ENCODE measurements around the gene ASPDH. TPM values are rescaled to one million over a fixed set of nuclear protein-coding genes. Genes with fewer than 3 reads are reported as not detected.

Gene ASPDH
- total RNA-seq, 1 experiment from 2014 or later: not detected

GRCh38 chr19:50467566-50467965 lies 46.1 kb downstream of the ASPDH start:
- no peak overlapping the region for H3K4me3 Mint-ChIP-seq (ENCODE audit: unreplicated experiment)
- H3K36me3 Mint-ChIP-seq (ENCODE audit: insufficient read depth, unreplicated experiment): no peaks in the 10 kb centered on the region
- TF ChIP-seq CTCF (IDR thresholded peaks at IDR 0.05; ENCODE audit: unreplicated experiment): no peak
- H3K4me1 Mint-ChIP-seq (ENCODE audit: insufficient read depth, unreplicated experiment): no peaks in the 10 kb centered on the region
- ChIA-PET POLR2A (interaction anchor here (1.3 kb wide), 1 partner anchor 84 kb away, joined by 3 read pairs; the partner anchor contains the start of gene POLD1), CTCF (no interaction called here)
- BruUV-seq (replicated peaks): no TSS peak
- no peak for DNase-seq (ENCODE audit: unreplicated experiment)
- H3K27ac Mint-ChIP-seq (ENCODE audit: low read depth, unreplicated experiment): no peak overlapping the region
- H3K9me3 Mint-ChIP-seq (ENCODE audit: unreplicated experiment): no peaks in the 10 kb centered on the region
- H3K27me3 Mint-ChIP-seq (ENCODE audit: insufficient read depth, unreplicated experiment): no peaks in the 10 kb centered on the region
- intact Hi-C loops (cut with micrococcal nuclease): no loop called here

- no peak for DNase-seq (ENCODE audit: unreplicated experiment)
- Mint-ChIP-seq H3K36me3 (ENCODE audit: insufficient read depth, unreplicated experiment) (no peaks in the 10 kb centered on the region), H3K27me3 (ENCODE audit: insufficient read depth, unreplicated experiment) (no peaks in the 10 kb centered on the region), H3K9me3 (ENCODE audit: unreplicated experiment) (no peaks in the 10 kb centered on the region), H3K4me1 (ENCODE audit: insufficient read depth, unreplicated experiment) (no peaks in the 10 kb centered on the region), H3K4me3 (ENCODE audit: unreplicated experiment) (no peak overlapping the region), H3K27ac (ENCODE audit: low read depth, unreplicated experiment) (no peak overlapping the region)
- BruUV-seq (replicated peaks): no TSS peak
- ChIA-PET POLR2A (interaction anchor here (1.3 kb wide), 1 partner anchor 83 kb away, joined by 3 read pairs; the partner anchor contains the start of gene POLD1), CTCF (interaction anchor here (0.6 to 1.8 kb wide), 5 partner anchors 63 to 518 kb away, joined by 3 to 6 read pairs (median 3); no protein-coding TSS in a partner anchor)
- no peak for TF ChIP-seq CTCF (IDR thresholded peaks at IDR 0.05; ENCODE audit: unreplicated experiment)
- intact Hi-C loops (cut with micrococcal nuclease): no loop called here
Measured at GRCh38 chr19:50466706-50467039, 47.0 kb downstream of the ASPDH start.

GRCh38 chr19:50465986-50466705 lies 47.6 kb downstream of the ASPDH start:
- ChIA-PET POLR2A (interaction anchor here (1.3 kb wide), 1 partner anchor 82 kb away, joined by 3 read pairs; the partner anchor contains the start of gene POLD1), CTCF (interaction anchor here (0.6 to 1.8 kb wide), 6 partner anchors 50 to 456 kb away, joined by 3 to 6 read pairs (median 3); no protein-coding TSS in a partner anchor)
- H3K9me3 Mint-ChIP-seq (ENCODE audit: unreplicated experiment): no peaks in the 10 kb centered on the region
- DNase-seq (ENCODE audit: unreplicated experiment): no peak
- no peak overlapping the region for H3K27ac Mint-ChIP-seq (ENCODE audit: low read depth, unreplicated experiment)
- no peaks in the 10 kb centered on the region for H3K4me1 Mint-ChIP-seq (ENCODE audit: insufficient read depth, unreplicated experiment)
- H3K4me3 Mint-ChIP-seq (ENCODE audit: unreplicated experiment): no peak overlapping the region
- no peak for TF ChIP-seq CTCF (IDR thresholded peaks at IDR 0.05; ENCODE audit: unreplicated experiment)
- no TSS peak for BruUV-seq (replicated peaks)
- intact Hi-C loops (cut with micrococcal nuclease): no loop called here
- no peaks in the 10 kb centered on the region for H3K36me3 Mint-ChIP-seq (ENCODE audit: insufficient read depth, unreplicated experiment)
- no peaks in the 10 kb centered on the region for H3K27me3 Mint-ChIP-seq (ENCODE audit: insufficient read depth, unreplicated experiment)

GRCh38 chr19:50465000-50465399 lies 48.7 kb downstream of the ASPDH start:
- intact Hi-C loops (cut with micrococcal nuclease): no loop called here
- no peaks in the 10 kb centered on the region for H3K9me3 Mint-ChIP-seq (ENCODE audit: unreplicated experiment)
- no peak overlapping the region for H3K27ac Mint-ChIP-seq (ENCODE audit: low read depth, unreplicated experiment)
- H3K4me1 Mint-ChIP-seq (ENCODE audit: insufficient read depth, unreplicated experiment): no peaks in the 10 kb centered on the region
- no peaks in the 10 kb centered on the region for H3K36me3 Mint-ChIP-seq (ENCODE audit: insufficient read depth, unreplicated experiment)
- ChIA-PET CTCF (interaction anchor here (0.6 to 1.4 kb wide), 3 partner anchors 112 to 522 kb away, joined by 3 read pairs; no protein-coding TSS in a partner anchor), POLR2A (no interaction called here)
- H3K4me3 Mint-ChIP-seq (ENCODE audit: unreplicated experiment): no peak overlapping the region
- no peak for TF ChIP-seq CTCF (IDR thresholded peaks at IDR 0.05; ENCODE audit: unreplicated experiment)
- no peak for DNase-seq (ENCODE audit: unreplicated experiment)
- no peaks in the 10 kb centered on the region for H3K27me3 Mint-ChIP-seq (ENCODE audit: insufficient read depth, unreplicated experiment)
- BruUV-seq (replicated peaks): no TSS peak
